SK-N-SH (cell line): ENCODE data around the gene CDH23. TPM values are rescaled to one million over a fixed set of nuclear protein-coding genes. Genes with fewer than 3 reads are reported as not detected.

Experiments
- CTCF ChIA-PET: fragments of 300-600, 350-600 bp; formaldehyde crosslinking; extraction: SDS; loops from one replicate; lab custom pipeline; 2021; lab: Yijun Ruan, JAX
- POLR2A ChIA-PET: fragments of 350-600 bp; sonication (Branson Sonifier 250); formaldehyde crosslinking; extraction: SDS; loops from one replicate; lab custom pipeline; 2020; ENCODE audit warnings: antibody characterized with exemption, inconsistent platforms; lab: Yijun Ruan, JAX
- DNase-seq: peaks from one replicate; pipeline ENCODE4 v3.0.0; 2012
- H2AFZ ChIP-seq: fragments of 200-600 bp; sonication (generic); 2 replicates; pipeline ENCODE4 v1.8.1; 2016; ENCODE audit warnings: antibody characterized with exemption, mild to moderate bottlenecking, low read depth
- H3F3A ChIP-seq: fragments of 200-600 bp; sonication (generic); replicated peaks from 2 replicates; pipeline ENCODE3; 2016; ENCODE audit warnings: antibody characterized with exemption, mild to moderate bottlenecking; ENCODE audit not compliant: insufficient read depth
- H3K27ac ChIP-seq, 2 experiments: fragments of 200-500 bp in 1 of 2; fragments of 200-600 bp in 1 of 2; sonication (Bioruptor generic) in 1 of 2; sonication (generic), shearing (Covaris generic) in 1 of 2; 2 replicates each; pipeline versions ENCODE4 v1.5.1 to v1.6.1; 2014 to 2016; ENCODE audit warnings: low read depth in 2 of 2, inconsistent platforms in 1 of 2, low read length in 1 of 2, mild to moderate bottlenecking in 1 of 2, mixed read lengths in 1 of 2
- H3K27me3 ChIP-seq: fragments of 200-600 bp; sonication (generic), shearing (Covaris generic); 2 replicates; pipeline ENCODE4 v1.6.1; 2016; ENCODE audit warnings: mixed run types; ENCODE audit not compliant: insufficient read depth
- H3K36me3 ChIP-seq, 2 experiments: fragments of 200-500 bp in 1 of 2; fragments of 200-600 bp in 1 of 2; sonication (Bioruptor generic) in 1 of 2; sonication (generic) in 1 of 2; replicated peaks in 1 of 2; 2 replicates each; pipeline versions ENCODE3 to v1.5.1; 2014 to 2016; ENCODE audit warnings: low read length in 1 of 2, mild to moderate bottlenecking in 1 of 2; ENCODE audit not compliant: insufficient read depth in 2 of 2, control insufficient read depth in 1 of 2
- H3K4me1 ChIP-seq, 2 experiments: fragments of 200-500 bp in 1 of 2; fragments of 200-600 bp in 1 of 2; sonication (Bioruptor generic) in 1 of 2; sonication (generic), shearing (Covaris generic) in 1 of 2; 2 replicates each; pipeline versions ENCODE4 v1.5.1 to v1.6.1; 2014 to 2016; ENCODE audit warnings: low read depth in 1 of 2, low read length in 1 of 2, mixed run types in 1 of 2; ENCODE audit not compliant: insufficient read depth in 2 of 2, control insufficient read depth in 1 of 2
- H3K4me2 ChIP-seq: fragments of 200-600 bp; sonication (generic), shearing (Covaris generic); 2 replicates; pipeline ENCODE4 v1.6.1; 2017; ENCODE audit warnings: mixed run types
- H3K4me3 ChIP-seq, 2 experiments: fragments of 200-500 bp in 1 of 2; fragments of 200-600 bp in 1 of 2; sonication (Bioruptor generic) in 1 of 2; sonication (generic), shearing (Covaris generic) in 1 of 2; 2 replicates each; pipeline versions ENCODE4 v1.5.1 to v1.8.1; 2014 to 2016; ENCODE audit warnings: low read depth in 2 of 2, inconsistent platforms in 1 of 2, low read length in 1 of 2, mild to moderate bottlenecking in 1 of 2, mixed read lengths in 1 of 2, moderate library complexity in 1 of 2
- H3K79me2 ChIP-seq: fragments of 200-600 bp; sonication (generic); 2 replicates; pipeline ENCODE4 v1.8.1; 2017; ENCODE audit warnings: mild to moderate bottlenecking; ENCODE audit not compliant: insufficient read depth
- H3K9ac ChIP-seq: fragments of 200-600 bp; sonication (generic); 2 replicates; pipeline ENCODE4 v1.6.1; 2017; ENCODE audit warnings: mixed run types
- H3K9me2 ChIP-seq: fragments of 200-600 bp; sonication (generic); 2 replicates; pipeline ENCODE4 v1.6.1; 2017; ENCODE audit warnings: mixed run types
- H3K9me3 ChIP-seq: fragments of 200-600 bp; sonication (generic); 2 replicates; pipeline ENCODE4 v1.6.1; 2017; ENCODE audit warnings: mixed run types, mild to moderate bottlenecking, moderate library complexity
- H4K20me1 ChIP-seq: fragments of 200-600 bp; sonication (generic); 2 replicates; pipeline ENCODE4 v1.6.1; 2017; ENCODE audit warnings: mild to moderate bottlenecking, mixed run types; ENCODE audit not compliant: insufficient read depth
- FOSL2 ChIP-seq: IDR thresholded peaks from 2 replicates; pipeline ENCODE4 v1.4.0; 2012; ENCODE audit warnings: low read depth, mild to moderate bottlenecking, moderate library complexity, borderline replicate concordance
- FOXM1 ChIP-seq: IDR thresholded peaks from 2 replicates; pipeline ENCODE4 v1.4.0; 2012; ENCODE audit warnings: low read depth, mild to moderate bottlenecking
- JUND ChIP-seq: IDR thresholded peaks from 2 replicates; pipeline ENCODE4 v1.4.0; 2012
- MAX ChIP-seq: IDR thresholded peaks from 2 replicates; pipeline ENCODE4 v1.4.0; 2012; ENCODE audit warnings: low read depth
- MXI1 ChIP-seq: IDR thresholded peaks from 2 replicates; pipeline ENCODE4 v1.6.1; 2012; ENCODE audit warnings: mild to moderate bottlenecking, low read depth, low read length, improper control_type of control experiment
- NFIC ChIP-seq: IDR thresholded peaks from 2 replicates; pipeline ENCODE4 v1.4.0; 2012; ENCODE audit warnings: borderline replicate concordance
- NRF1 ChIP-seq: IDR thresholded peaks from 2 replicates; pipeline ENCODE4 v1.6.1; 2012; ENCODE audit warnings: low read depth, mild to moderate bottlenecking, low read length
- POLR2AphosphoS5 ChIP-seq: IDR thresholded peaks from 2 replicates; pipeline ENCODE4 v1.6.1; 2012; ENCODE audit warnings: low read depth, low read length
- REST ChIP-seq: IDR thresholded peaks from 2 replicates; pipeline ENCODE4 v1.6.1; 2012; ENCODE audit warnings: mild to moderate bottlenecking, low read depth, low read length, moderate library complexity
- TAF1 ChIP-seq: IDR thresholded peaks from 2 replicates; pipeline ENCODE4 v1.6.1; 2012; ENCODE audit warnings: low read depth, mild to moderate bottlenecking, low read length, moderate library complexity, borderline replicate concordance
- TEAD4 ChIP-seq: IDR thresholded peaks from 2 replicates; pipeline ENCODE4 v1.4.0; 2012; ENCODE audit warnings: mild to moderate bottlenecking, borderline replicate concordance; ENCODE audit not compliant: insufficient read depth
- ZBTB33 ChIP-seq: IDR thresholded peaks from 2 replicates; pipeline ENCODE4 v1.4.0; 2012; ENCODE audit warnings: low read depth, borderline replicate concordance
- WGBS: methylation state at CpG from one replicate; pipeline ENCODE4 v1.1.6; 2017; ENCODE audit warnings: low lambda C conversion rate; 5-methylcytosine and 5-hydroxymethylcytosine counted together
- polyA plus RNA-seq, 3 experiments: library from polyadenylated mRNA; depleted of rRNA; stranded (reverse); fragments of >200 nt; gene quantifications; 2 replicates each; pipeline ENCODE4 v1.2.3, GENCODE V29; 2012

Gene CDH23
- polyA plus RNA-seq, 1 of the 3 experiments (the other 2 are of a cell fraction): 0.03 TPM

GRCh38 chr10:71529207-71529827, 132.6 kb downstream of the CDH23 start:
- no peak for TF ChIP-seq MXI1
- TF ChIP-seq REST: no peak
- no peak for TF ChIP-seq MAX
- TF ChIP-seq ZBTB33: no peak
- no peak for TF ChIP-seq JUND
- TF ChIP-seq POLR2AphosphoS5: no peak
- TF ChIP-seq NFIC: no peak
- TF ChIP-seq TEAD4: no peak
- no peak for TF ChIP-seq FOXM1
- TF ChIP-seq TAF1: no peak
- TF ChIP-seq NRF1: no peak
- no peak for TF ChIP-seq FOSL2
- TF ChIP-seq, all 33 proteins: peak for 0
- no peak for DNase-seq
- Histone ChIP-seq H3K4me3 (no peak overlapping the region), H3K27ac (no peak overlapping the region), H3K4me2 (no peak overlapping the region), H3K79me2 (no peaks in the 10 kb centered on the region), H3K36me3 (no peaks in the 10 kb centered on the region), H3F3A (no peaks in the 10 kb centered on the region), H3K9ac (no peak overlapping the region), H2AFZ (no peak overlapping the region), H4K20me1 (no peaks in the 10 kb centered on the region), H3K9me2 (no peaks in the 10 kb centered on the region), H3K4me1 (peaks cover 0 to 20% of the 10 kb centered on the region in 2 experiments; a peak in 1 of 4 replicates), H3K27me3 (no peaks in the 10 kb centered on the region), H3K9me3 (no peaks in the 10 kb centered on the region)
- ChIA-PET POLR2A (interaction anchor here (1.2 to 1.7 kb wide), 2 partner anchors 10 to 17 kb away, joined by 4 read pairs; no protein-coding TSS in a partner anchor), CTCF (interaction anchor here (1.0 to 2.4 kb wide), 4 partner anchors 11 to 41 kb away, joined by 3 to 11 read pairs (median 7); no protein-coding TSS in a partner anchor)
- 73% methylated on average over 10 of the region's 11 CpGs for WGBS
